ENCODE results near the gene PHLDA2. TPM values are rescaled to one million over a fixed set of nuclear protein-coding genes. Genes with fewer than 3 reads are reported as not detected.
"Not testable (repeated sequence)": the region's sequence is repeated elsewhere in the genome, so short reads cannot be mapped to it uniquely, and the experiment has no call there.

PHLDA2 gene
- total RNA-seq, 1 donor from 2014 or later, result 0.42 TPM

- no peaks in the 10 kb centered on the region for H3K27me3 Mint-ChIP-seq
- peaks cover 40% of the 10 kb centered on the region for H3K36me3 Mint-ChIP-seq (ENCODE audit: low read depth)
- POLR2A ChIA-PET, result no interaction called here
- no peak for ATAC-seq (ENCODE audit: low read depth)
- no peak overlapping the region for H3K4me3 Mint-ChIP-seq
- no peak for TF ChIP-seq CTCF (IDR thresholded peaks at IDR 0.05)
- H3K27ac Mint-ChIP-seq, result peak overlapping the region; percentile 12
- intact Hi-C loops (cut with micrococcal nuclease), result no loop called here
- no peak for DNase-seq
- CTCF ChIA-PET, result no interaction called here
- H3K9me3 Mint-ChIP-seq, result peaks cover 5% of the 10 kb centered on the region
- peaks cover 11% of the 10 kb centered on the region for H3K4me1 Mint-ChIP-seq
Observed at GRCh38 chr11:2942872-2943710, 13.9 kb upstream of the PHLDA2 start.

- Mint-ChIP-seq H3K27me3 (no peaks in the 10 kb centered on the region), H3K36me3 (ENCODE audit: low read depth) (peaks cover 34% of the 10 kb centered on the region), H3K4me3 (no peak overlapping the region), H3K4me1 (peaks cover 11% of the 10 kb centered on the region), H3K27ac (no peak overlapping the region), H3K9me3 (peaks cover 9% of the 10 kb centered on the region)
- no peak for TF ChIP-seq CTCF (IDR thresholded peaks at IDR 0.05)
- intact Hi-C loops (cut with micrococcal nuclease), result no loop called here
- ATAC-seq (ENCODE audit: low read depth) (no peak), DNase-seq (no peak)
- ChIA-PET CTCF (interaction anchor here (1.7 kb wide), 1 partner anchor 12 kb away, joined by 6 read pairs; no protein-coding TSS in a partner anchor), POLR2A (no interaction called here)
Observed at GRCh38 chr11:2942447-2942846, 13.2 kb upstream of the PHLDA2 start.

- no peak for DNase-seq
- no peak overlapping the region for H3K27ac Mint-ChIP-seq
- no peak for ATAC-seq (ENCODE audit: low read depth)
- no peak overlapping the region for H3K4me3 Mint-ChIP-seq
- ChIA-PET CTCF (interaction anchor here (1.7 kb wide), 1 partner anchor 11 kb away, joined by 6 read pairs; no protein-coding TSS in a partner anchor), POLR2A (no interaction called here)
- H3K9me3 Mint-ChIP-seq, result peaks cover 11% of the 10 kb centered on the region
- peaks cover 25% of the 10 kb centered on the region for H3K36me3 Mint-ChIP-seq (ENCODE audit: low read depth)
- no peaks in the 10 kb centered on the region for H3K27me3 Mint-ChIP-seq
- intact Hi-C loops (cut with micrococcal nuclease), result no loop called here
- H3K4me1 Mint-ChIP-seq, result peaks cover 10% of the 10 kb centered on the region
- TF ChIP-seq CTCF (IDR thresholded peaks at IDR 0.05), result no peak
Observed at GRCh38 chr11:2940921-2941821, 12.0 kb upstream of the PHLDA2 start.

GRCh38 chr11:2940147-2940920, 11.1 kb upstream of the PHLDA2 start:
- no peaks in the 10 kb centered on the region for H3K27me3 Mint-ChIP-seq
- no peak for TF ChIP-seq CTCF (IDR thresholded peaks at IDR 0.05)
- ChIA-PET POLR2A (no interaction called here), CTCF (interaction anchor here (1.7 kb wide), 1 partner anchor 10 kb away, joined by 6 read pairs; no protein-coding TSS in a partner anchor)
- no peak overlapping the region for H3K27ac Mint-ChIP-seq
- DNase-seq (no peak), ATAC-seq (ENCODE audit: low read depth) (peak; percentile 66)
- peaks cover 16% of the 10 kb centered on the region for H3K36me3 Mint-ChIP-seq (ENCODE audit: low read depth)
- intact Hi-C loops (cut with micrococcal nuclease), result no loop called here
- no peak overlapping the region for H3K4me3 Mint-ChIP-seq
- H3K4me1 Mint-ChIP-seq, result peaks cover 2% of the 10 kb centered on the region
- peaks cover 11% of the 10 kb centered on the region for H3K9me3 Mint-ChIP-seq

- H3K4me1 Mint-ChIP-seq; ATAC-seq (ENCODE audit: low read depth); H3K36me3 Mint-ChIP-seq (ENCODE audit: low read depth); H3K27me3 Mint-ChIP-seq; H3K27ac Mint-ChIP-seq; POLR2A ChIA-PET; CTCF ChIA-PET; H3K4me3 Mint-ChIP-seq; intact Hi-C loops (cut with micrococcal nuclease); DNase-seq: not testable (repeated sequence)
- H3K9me3 Mint-ChIP-seq, result peaks cover 11% of the 10 kb centered on the region
Observed at GRCh38 chr11:2938458-2939418, 9.5 kb upstream of the PHLDA2 start.

- H3K4me3 Mint-ChIP-seq, result not testable (repeated sequence)
Observed at GRCh38 chr11:2937641-2938457, 8.6 kb upstream of the PHLDA2 start.

More at GRCh38 chr11:2937641-2938457, 8.6 kb upstream of the PHLDA2 start:
- H3K27ac Mint-ChIP-seq; intact Hi-C loops (cut with micrococcal nuclease); H3K4me1 Mint-ChIP-seq; H3K36me3 Mint-ChIP-seq (ENCODE audit: low read depth); H3K27me3 Mint-ChIP-seq; ATAC-seq (ENCODE audit: low read depth); DNase-seq; CTCF ChIA-PET: not testable (repeated sequence)
- POLR2A ChIA-PET, result interaction anchor here (0.6 kb wide), 1 partner anchor 86 kb away, joined by 10 read pairs; no protein-coding TSS in a partner anchor
- peaks cover 11% of the 10 kb centered on the region for H3K9me3 Mint-ChIP-seq

Data from activated B cell treated with CpG ODN at 0.5 μM for 24 hours (primary cell).